Measurements from ENCODE around the gene CNGA3. TPM values are rescaled to one million over a fixed set of nuclear protein-coding genes. Genes with fewer than 3 reads are reported as not detected.

Gene CNGA3
- total RNA-seq, 1 experiment from 2014 or later: not detected

DNA sequence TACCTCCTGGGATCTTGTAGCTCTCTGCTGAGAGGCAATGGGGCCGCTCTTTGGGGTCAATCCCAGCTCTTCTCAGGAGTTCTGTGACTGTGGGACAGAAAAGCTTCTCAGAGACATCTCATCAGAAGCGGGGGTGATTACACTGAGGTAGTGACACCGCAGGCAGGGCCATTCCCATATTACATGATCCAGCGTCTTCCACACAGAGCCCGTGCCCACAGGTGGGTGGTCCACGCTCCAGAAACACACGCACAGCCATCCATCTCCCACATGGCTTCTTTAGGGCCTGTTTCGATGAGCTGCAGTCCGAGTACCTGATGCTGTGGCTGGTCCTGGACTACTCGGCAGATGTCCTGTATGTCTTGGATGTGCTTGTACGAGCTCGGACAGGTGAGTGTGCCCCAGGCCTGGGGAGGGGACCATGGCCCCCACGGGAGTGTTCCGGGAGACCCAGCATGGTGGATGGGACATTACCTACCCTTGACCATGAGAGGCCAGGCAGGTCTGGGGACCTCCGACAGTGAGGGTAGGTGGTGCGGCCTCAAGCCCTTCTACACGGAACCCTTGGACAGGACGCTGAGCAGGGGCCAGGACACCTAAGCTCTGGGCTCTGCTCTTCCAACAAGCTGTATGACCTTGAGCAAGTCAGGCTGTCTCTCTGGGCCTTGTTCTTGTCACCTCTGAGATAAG lies 45.5 kb downstream of the CNGA3 start:
- Histone ChIP-seq H3K27me3 (ENCODE audit: insufficient read depth, low read length) (no peaks in the 10 kb centered on the region), H3K79me2 (ENCODE audit: insufficient read depth, low read length) (0 out of 2 replicates have a peak, but pooled peaks cover 2% of the 10 kb centered on the region), H2BK5ac (ENCODE audit: insufficient read length, low read length) (no peak overlapping the region), H3T11ph (ENCODE audit: low read length) (no peak overlapping the region), H3K9ac (ENCODE audit: extremely low read depth, insufficient read length, low read length) (no peak overlapping the region), H2AFZ (ENCODE audit: low read length) (no peak overlapping the region), H3K4me1 (ENCODE audit: insufficient read depth, low read length) (no peaks in the 10 kb centered on the region), H3K27ac (ENCODE audit: insufficient read length, low read depth, low read length) (no peak overlapping the region), H2BK120ac (ENCODE audit: low read depth, low read length, poor library complexity, severe bottlenecking) (no peak overlapping the region), H3K4me2 (ENCODE audit: insufficient read depth, insufficient read length, low read length) (no peak overlapping the region), H3K18ac (ENCODE audit: insufficient read length, low read depth, low read length) (no peak overlapping the region), H3K14ac (ENCODE audit: insufficient read depth, low read length) (no peak overlapping the region; the same call in 1 of the 2 replicates), H3K23ac (ENCODE audit: insufficient read length, low read depth, low read length) (no peak overlapping the region), H4K8ac (replicated peaks; ENCODE audit: insufficient read length, low read depth, low read length) (no peak overlapping the region), H3K9me3 (ENCODE audit: control insufficient read depth, low read depth, low read length) (no peaks in the 10 kb centered on the region), H3K23me2 (ENCODE audit: insufficient read length, low read depth, low read length, poor library complexity, severe bottlenecking) (no peaks in the 10 kb centered on the region), H4K5ac (ENCODE audit: insufficient read length, low read depth, low read length) (no peak overlapping the region), H4K91ac (ENCODE audit: insufficient read length, low read depth, low read length) (no peak overlapping the region), H3K79me1 (ENCODE audit: insufficient read depth, low read depth, low read length, poor library complexity, severe bottlenecking) (no peaks in the 10 kb centered on the region), H2BK20ac (ENCODE audit: low read depth, low read length, poor library complexity, severe bottlenecking) (no peak overlapping the region), H2BK15ac (ENCODE audit: low read depth, low read length) (no peak overlapping the region), H2BK12ac (ENCODE audit: insufficient read length, low read depth, low read length) (no peak overlapping the region), H4K20me1 (ENCODE audit: control insufficient read depth, insufficient read depth, insufficient read length) (no peaks in the 10 kb centered on the region), H2AK5ac (ENCODE audit: insufficient read length, low read length) (no peak overlapping the region), H3K4ac (ENCODE audit: low read depth, low read length) (no peak overlapping the region), H3K56ac (ENCODE audit: insufficient read length, low read depth, low read length) (no peak overlapping the region)
- peaks cover 11 to 14% of the 10 kb centered on the region in 2 experiments for H3K4me1 Mint-ChIP-seq
- no peaks in the 10 kb centered on the region; a peak in 2 of 7 replicates for H3K36me3 Mint-ChIP-seq (ENCODE audit: insufficient read depth in 1 of 3, low read depth in 3 of 3)
- no peak overlapping the region for H3K27ac Mint-ChIP-seq
- H3K9me3 Mint-ChIP-seq: peaks cover 1 to 6% of the 10 kb centered on the region in 2 experiments; a peak in 3 of 5 replicates
- H3K4me3 Mint-ChIP-seq: no peak overlapping the region
- WGBS (ENCODE audit: extremely low coverage, insufficient read length, low lambda C conversion rate): no CpG with 5 or more reads among the region's 18 CpGs
- H3K27me3 Mint-ChIP-seq (ENCODE audit: low read depth): peaks cover 10% of the 10 kb centered on the region
- TF ChIP-seq, protein P1, sequence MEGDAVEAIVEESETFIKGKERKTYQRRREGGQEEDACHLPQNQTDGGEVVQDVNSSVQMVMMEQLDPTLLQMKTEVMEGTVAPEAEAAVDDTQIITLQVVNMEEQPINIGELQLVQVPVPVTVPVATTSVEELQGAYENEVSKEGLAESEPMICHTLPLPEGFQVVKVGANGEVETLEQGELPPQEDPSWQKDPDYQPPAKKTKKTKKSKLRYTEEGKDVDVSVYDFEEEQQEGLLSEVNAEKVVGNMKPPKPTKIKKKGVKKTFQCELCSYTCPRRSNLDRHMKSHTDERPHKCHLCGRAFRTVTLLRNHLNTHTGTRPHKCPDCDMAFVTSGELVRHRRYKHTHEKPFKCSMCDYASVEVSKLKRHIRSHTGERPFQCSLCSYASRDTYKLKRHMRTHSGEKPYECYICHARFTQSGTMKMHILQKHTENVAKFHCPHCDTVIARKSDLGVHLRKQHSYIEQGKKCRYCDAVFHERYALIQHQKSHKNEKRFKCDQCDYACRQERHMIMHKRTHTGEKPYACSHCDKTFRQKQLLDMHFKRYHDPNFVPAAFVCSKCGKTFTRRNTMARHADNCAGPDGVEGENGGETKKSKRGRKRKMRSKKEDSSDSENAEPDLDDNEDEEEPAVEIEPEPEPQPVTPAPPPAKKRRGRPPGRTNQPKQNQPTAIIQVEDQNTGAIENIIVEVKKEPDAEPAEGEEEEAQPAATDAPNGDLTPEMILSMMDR (conservative IDR thresholded peaks at IDR 0.05): no peak
- DNase-seq: no peak
